ENCODE results near the gene UBA3. TPM values are rescaled to one million over a fixed set of nuclear protein-coding genes. Genes with fewer than 3 reads are reported as not detected.

UBA3 gene
- total and polyA plus RNA-seq, 2 of the 13 experiments (the other 11 are each of a cell fraction or from before 2014, with no cell fraction given), result 40.7 to 49.0 TPM

DNA sequence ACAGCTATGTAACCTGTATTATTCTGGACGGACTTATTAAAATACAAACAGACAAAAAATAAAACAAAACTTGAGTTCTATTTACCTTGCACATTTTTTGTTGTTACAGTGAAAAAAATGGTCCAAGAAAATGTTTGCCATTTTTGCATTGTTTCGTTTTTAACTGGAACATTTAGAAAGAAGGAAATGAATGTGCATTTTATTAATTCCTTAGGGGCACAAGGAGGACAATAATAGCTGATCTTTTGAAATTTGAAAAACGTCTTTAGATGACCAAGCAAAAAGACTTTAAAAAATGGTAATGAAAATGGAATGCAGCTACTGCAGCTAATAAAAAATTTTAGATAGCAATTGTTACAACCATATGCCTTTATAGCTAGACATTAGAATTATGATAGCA is 25.2 kb upstream of the UBA3 start (continued):
- TF ChIP-seq SOX13 (IDR thresholded peaks at IDR 0.05) (no peak), SOX13 (CRISPR knock-in tag; conservative IDR thresholded peaks at IDR 0.05 in 1 of 2, IDR thresholded peaks at IDR 0.05 in 1 of 2) (no peak), ZNF335 (CRISPR knock-in tag; IDR thresholded peaks at IDR 0.05) (no peak), TCF7L2 (IDR thresholded peaks at IDR 0.05; ENCODE audit: low read depth, low read length) (no peak), MEIS2 (CRISPR knock-in tag; IDR thresholded peaks at IDR 0.05) (no peak), ZZZ3 (CRISPR knock-in tag; IDR thresholded peaks at IDR 0.05; ENCODE audit: borderline replicate concordance) (no peak), ZNF205 (CRISPR knock-in tag; IDR thresholded peaks at IDR 0.05) (no peak), HNRNPL (IDR thresholded peaks at IDR 0.05; ENCODE audit: low read depth, low read length) (no peak), AGO2 (optimal IDR thresholded peaks at IDR 0.05; ENCODE audit: low read depth, low read length) (no peak), CAMTA2 (CRISPR knock-in tag; IDR thresholded peaks at IDR 0.05; ENCODE audit: borderline replicate concordance) (no peak)
- TF ChIP-seq, protein P1, sequence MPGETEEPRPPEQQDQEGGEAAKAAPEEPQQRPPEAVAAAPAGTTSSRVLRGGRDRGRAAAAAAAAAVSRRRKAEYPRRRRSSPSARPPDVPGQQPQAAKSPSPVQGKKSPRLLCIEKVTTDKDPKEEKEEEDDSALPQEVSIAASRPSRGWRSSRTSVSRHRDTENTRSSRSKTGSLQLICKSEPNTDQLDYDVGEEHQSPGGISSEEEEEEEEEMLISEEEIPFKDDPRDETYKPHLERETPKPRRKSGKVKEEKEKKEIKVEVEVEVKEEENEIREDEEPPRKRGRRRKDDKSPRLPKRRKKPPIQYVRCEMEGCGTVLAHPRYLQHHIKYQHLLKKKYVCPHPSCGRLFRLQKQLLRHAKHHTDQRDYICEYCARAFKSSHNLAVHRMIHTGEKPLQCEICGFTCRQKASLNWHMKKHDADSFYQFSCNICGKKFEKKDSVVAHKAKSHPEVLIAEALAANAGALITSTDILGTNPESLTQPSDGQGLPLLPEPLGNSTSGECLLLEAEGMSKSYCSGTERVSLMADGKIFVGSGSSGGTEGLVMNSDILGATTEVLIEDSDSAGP (CRISPR knock-in tag; IDR thresholded peaks at IDR 0.05; ENCODE audit: borderline replicate concordance), result no peak
- TF ChIP-seq, protein P2, sequence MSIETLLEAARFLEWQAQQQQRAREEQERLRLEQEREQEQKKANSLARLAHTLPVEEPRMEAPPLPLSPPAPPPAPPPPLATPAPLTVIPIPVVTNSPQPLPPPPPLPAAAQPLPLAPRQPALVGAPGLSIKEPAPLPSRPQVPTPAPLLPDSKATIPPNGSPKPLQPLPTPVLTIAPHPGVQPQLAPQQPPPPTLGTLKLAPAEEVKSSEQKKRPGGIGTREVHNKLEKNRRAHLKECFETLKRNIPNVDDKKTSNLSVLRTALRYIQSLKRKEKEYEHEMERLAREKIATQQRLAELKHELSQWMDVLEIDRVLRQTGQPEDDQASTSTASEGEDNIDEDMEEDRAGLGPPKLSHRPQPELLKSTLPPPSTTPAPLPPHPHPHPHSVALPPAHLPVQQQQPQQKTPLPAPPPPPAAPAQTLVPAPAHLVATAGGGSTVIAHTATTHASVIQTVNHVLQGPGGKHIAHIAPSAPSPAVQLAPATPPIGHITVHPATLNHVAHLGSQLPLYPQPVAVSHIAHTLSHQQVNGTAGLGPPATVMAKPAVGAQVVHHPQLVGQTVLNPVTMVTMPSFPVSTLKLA (IDR thresholded peaks at IDR 0.05), result no peak
